LNCAP (cell line): Measurements from ENCODE around the gene DNAJB12.
A peak's percentile ranks its signal among the peaks of the same experiment; 100 is the strongest.

Source experiments
- TF ChIP-seq, protein P1 (sequence below): fragments of 450-650 bp; IDR thresholded peaks from 2 replicates; pipeline ENCODE4 v1.5.1; 2017; ENCODE audit warnings: mild to moderate bottlenecking

DNAJB12 gene

DNA sequence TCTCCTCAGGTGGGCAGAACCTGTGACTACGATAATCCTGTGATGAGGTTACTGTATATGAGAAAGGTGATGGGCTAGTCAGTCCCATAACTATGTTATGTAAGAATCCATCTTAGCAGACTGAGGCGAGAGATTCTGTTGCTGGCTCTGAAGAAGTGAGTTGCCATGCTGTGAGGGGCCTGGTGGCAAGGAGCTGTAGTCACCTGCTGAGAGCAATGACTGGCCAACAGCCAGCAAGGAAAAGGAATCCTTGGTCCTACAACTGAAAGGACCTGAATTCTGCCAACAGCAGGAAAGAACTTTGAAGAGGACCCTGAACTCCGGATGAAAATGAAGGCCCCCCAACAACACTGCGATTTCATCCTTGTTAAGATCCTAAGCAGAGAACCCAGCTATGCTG, 31.0 kb upstream of the DNAJB12 start:
- TF ChIP-seq, protein P1, sequence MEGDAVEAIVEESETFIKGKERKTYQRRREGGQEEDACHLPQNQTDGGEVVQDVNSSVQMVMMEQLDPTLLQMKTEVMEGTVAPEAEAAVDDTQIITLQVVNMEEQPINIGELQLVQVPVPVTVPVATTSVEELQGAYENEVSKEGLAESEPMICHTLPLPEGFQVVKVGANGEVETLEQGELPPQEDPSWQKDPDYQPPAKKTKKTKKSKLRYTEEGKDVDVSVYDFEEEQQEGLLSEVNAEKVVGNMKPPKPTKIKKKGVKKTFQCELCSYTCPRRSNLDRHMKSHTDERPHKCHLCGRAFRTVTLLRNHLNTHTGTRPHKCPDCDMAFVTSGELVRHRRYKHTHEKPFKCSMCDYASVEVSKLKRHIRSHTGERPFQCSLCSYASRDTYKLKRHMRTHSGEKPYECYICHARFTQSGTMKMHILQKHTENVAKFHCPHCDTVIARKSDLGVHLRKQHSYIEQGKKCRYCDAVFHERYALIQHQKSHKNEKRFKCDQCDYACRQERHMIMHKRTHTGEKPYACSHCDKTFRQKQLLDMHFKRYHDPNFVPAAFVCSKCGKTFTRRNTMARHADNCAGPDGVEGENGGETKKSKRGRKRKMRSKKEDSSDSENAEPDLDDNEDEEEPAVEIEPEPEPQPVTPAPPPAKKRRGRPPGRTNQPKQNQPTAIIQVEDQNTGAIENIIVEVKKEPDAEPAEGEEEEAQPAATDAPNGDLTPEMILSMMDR, result no peak

DNA sequence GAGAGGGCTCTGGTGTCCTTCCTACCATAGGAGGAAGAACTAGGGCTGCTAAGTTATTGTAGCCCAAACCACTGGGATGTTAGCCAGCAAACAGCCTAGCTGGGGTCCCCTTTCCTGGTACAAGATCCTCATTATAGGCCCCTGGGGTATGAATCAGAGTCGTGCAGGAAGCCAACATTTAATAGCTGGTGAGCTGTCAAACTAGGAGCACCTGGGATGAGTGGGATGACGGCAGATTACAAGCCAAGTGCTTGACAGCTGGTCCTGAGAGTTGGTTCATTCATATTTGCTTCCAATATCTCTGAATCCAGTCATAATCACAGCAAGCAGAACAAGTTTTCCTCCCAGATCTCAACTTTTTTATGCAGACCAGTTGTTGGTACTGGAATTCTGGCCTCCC, 25.1 kb upstream of the DNAJB12 start:
- TF ChIP-seq, protein P1, result no peak

DNA sequence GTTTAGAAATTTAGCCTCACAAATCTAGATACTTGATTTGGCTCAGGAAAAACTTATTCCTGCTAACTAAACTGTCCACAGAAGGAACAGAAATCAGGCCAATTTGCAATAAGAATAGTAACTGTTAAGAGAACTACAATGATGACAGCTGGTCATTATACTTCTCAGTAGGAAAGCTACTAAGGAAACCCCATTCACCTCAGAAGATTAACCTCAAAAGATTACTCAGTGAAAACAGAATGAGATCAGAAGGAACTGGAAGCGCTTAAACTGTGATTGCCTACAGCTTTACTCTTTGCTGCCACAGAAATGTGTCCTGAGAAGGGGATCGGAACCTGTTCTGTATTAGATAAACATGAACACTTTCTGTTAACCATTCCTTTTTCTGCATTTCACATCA, 24.3 kb upstream of the DNAJB12 start:
- TF ChIP-seq, protein P1, result no peak

DNA sequence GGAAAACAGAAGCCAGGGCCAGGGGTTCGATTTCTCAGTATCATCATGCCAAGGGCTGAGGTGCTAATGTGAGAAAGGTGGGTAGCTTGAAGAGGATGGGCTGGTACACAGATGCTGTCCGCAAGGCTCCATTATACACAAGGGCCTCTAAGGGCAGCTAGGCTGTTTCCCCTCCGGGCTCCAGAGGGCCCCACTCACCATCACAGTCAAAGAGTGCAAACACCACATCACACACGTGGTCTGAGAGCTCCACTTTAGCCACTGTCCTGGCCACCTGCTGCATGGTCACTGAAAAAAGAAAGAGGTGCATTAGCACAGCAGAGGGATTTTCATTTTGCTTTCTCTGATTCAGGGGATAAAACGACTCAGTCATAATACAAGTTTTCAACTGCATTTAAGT, 20.9 kb upstream of the DNAJB12 start:
- TF ChIP-seq, protein P1, result peak; percentile 31; the same call in 1 of the 2 replicates

DNA sequence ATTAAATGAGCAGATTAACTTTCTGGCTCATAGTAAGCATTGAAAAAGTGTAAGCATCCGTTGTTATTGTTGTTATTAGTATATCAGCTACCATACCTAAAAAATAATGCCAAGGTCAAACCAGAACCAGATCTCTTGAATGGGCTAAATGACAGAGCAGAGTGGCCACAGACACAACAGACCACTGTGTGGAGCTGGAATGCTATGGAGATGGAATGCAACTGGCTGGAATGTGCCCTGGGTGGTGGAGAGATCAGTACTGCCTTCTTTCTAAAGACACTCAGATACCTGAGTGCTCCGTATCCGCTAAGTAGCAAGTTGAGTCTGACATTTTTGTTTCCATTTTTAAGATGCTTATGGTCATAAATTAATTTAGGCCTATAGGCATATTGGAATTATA, 20.5 kb upstream of the DNAJB12 start:
- TF ChIP-seq, protein P1, result no peak

DNA sequence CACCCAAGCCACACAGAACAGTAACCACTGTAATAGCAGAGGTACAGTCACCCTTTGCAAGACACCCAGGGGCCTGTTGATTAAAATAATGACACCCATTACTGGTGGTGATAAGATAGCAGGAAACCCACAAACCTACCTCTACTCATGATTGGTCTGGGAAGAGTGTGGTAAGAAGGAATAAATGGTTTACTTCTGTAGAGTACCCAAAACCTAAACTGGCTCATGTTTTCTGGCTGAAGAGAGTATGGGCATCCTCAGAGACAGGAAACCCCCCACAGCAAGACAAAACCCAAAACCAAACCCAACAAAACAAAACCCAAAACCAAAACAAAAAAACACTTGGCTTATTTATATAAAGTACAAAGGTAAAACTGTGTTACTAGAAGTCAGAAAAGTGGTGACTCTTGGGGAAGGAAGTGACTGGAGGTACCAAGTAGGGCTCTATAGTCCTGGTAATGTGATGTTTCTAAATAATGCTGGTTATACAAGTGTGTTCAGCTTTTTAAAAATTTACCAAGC, 15.5 kb upstream of the DNAJB12 start:
- TF ChIP-seq, protein P1, result no peak

DNA sequence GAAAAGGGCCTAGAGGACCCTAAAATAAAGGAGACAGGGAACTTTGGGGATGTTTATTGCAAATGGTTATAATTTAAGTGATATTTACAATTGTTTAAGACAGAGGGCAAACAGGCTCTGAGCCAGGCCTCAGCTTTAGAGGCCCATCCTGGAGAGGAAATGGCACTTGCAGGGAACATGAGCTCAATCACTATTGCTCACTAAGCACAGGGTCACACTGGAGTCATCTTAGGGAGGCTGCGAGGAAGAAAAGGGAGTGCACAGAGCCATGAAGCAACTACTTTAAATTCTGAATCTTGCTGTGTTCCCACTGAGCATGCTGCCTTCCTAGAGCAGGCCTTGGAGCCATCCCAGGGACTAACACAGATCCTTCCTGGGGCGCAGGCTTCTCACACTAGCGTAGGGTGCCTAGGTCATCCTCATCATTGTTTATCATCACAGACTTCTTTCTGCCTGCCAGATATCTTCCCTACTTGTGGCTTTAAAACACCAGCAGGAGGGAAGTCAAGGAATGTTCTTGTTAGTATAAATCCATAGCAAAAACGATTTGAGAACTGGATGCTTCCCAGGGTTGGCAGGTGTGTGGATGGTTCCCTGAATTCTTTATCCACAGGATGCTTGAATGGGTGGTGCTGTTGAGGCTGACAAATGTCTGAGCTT, 12.7 kb upstream of the DNAJB12 start:
- TF ChIP-seq, protein P1, result no peak
